H1 (cell line): ENCODE data around the gene DMGDH. TPM values are rescaled to one million over a fixed set of nuclear protein-coding genes. Genes with fewer than 3 reads are reported as not detected.

Experiments used
- CTCF ChIA-PET: fragments of 300-600 bp; sonication (Branson Sonifier 250); formaldehyde crosslinking; loops from one replicate; lab custom pipeline; 2021; ENCODE audit not compliant: partially characterized antibody; lab: Charles Lee
- POLR2A ChIA-PET: fragments of 300-600 bp; sonication (Branson Sonifier 250); formaldehyde crosslinking; loops from one replicate; lab custom pipeline; 2021; ENCODE audit warnings: inconsistent platforms; ENCODE audit not compliant: partially characterized antibody; lab: Charles Lee
- DNase-seq, 2 experiments: peaks; one replicate each; pipeline versions ENCODE4 v3.0.0 to v3.0.0-alpha.2; 2010 to 2022; ENCODE audit warnings: low spot score in 2 of 2, low read depth in 1 of 2, mixed read lengths in 1 of 2
- FAIRE-seq: peaks from 2 replicates; lab custom pipeline; 2011; peaks lifted over from hg19 to GRCh38; lab: Jason Lieb, UNC
- H2AFZ ChIP-seq: 2 replicates; pipeline ENCODE4 v1.8.1; 2012; ENCODE audit warnings: low read length, inconsistent platforms
- H2AK5ac ChIP-seq: 2 replicates; pipeline ENCODE4 v1.6.1; 2013; ENCODE audit warnings: low read depth, low read length
- H2BK120ac ChIP-seq: replicated peaks from 2 replicates; pipeline ENCODE3; 2013; ENCODE audit warnings: low read depth, low read length, inconsistent platforms
- H2BK12ac ChIP-seq: 2 replicates; pipeline ENCODE4 v1.6.1; 2013; ENCODE audit warnings: low read depth, low read length
- H2BK15ac ChIP-seq: 2 replicates; pipeline ENCODE4 v1.6.1; 2013; ENCODE audit warnings: low read length
- H2BK20ac ChIP-seq: 2 replicates; pipeline ENCODE4 v1.6.1; 2013; ENCODE audit warnings: low read length
- H2BK5ac ChIP-seq: 2 replicates; pipeline ENCODE4 v1.6.1; 2013; ENCODE audit warnings: low read depth, low read length
- H3K14ac ChIP-seq: 2 replicates; pipeline ENCODE4 v1.6.1; 2013; ENCODE audit warnings: inconsistent platforms; ENCODE audit not compliant: insufficient read length
- H3K18ac ChIP-seq: 2 replicates; pipeline ENCODE4 v1.6.1; 2013; ENCODE audit warnings: low read length; ENCODE audit errors: extremely low read depth
- H3K23ac ChIP-seq: 2 replicates; pipeline ENCODE4 v1.6.1; 2013; ENCODE audit warnings: inconsistent platforms; ENCODE audit not compliant: insufficient read length
- H3K23me2 ChIP-seq: 2 replicates; pipeline ENCODE4 v1.6.1; 2013; ENCODE audit warnings: low read depth, low read length
- H3K27ac ChIP-seq: 2 replicates; pipeline ENCODE4 v1.6.1; 2011; ENCODE audit warnings: low read depth, low read length, inconsistent platforms
- H3K27me3 ChIP-seq, 4 experiments: replicated peaks in 1 of 4; 1 replicate in 1 of 4; 2 replicates in 3 of 4; pipeline versions ENCODE4 v1.6.1 to v1.8.1; 2011 to 2013; ENCODE audit warnings: low read length in 3 of 4, mild to moderate bottlenecking in 3 of 4, inconsistent platforms in 2 of 4, mixed read lengths in 2 of 4, moderate library complexity in 1 of 4; ENCODE audit not compliant: control insufficient read depth in 3 of 4, insufficient read depth in 3 of 4; ENCODE audit errors: extremely low read depth in 1 of 4
- H3K36me3 ChIP-seq, 4 experiments: 2 replicates each; pipeline versions ENCODE4 v1.6.1 to v1.8.1; 2011 to 2013; ENCODE audit warnings: mild to moderate bottlenecking in 4 of 4, low read length in 3 of 4, moderate library complexity in 2 of 4, control low read depth in 1 of 4, inconsistent platforms in 1 of 4; ENCODE audit not compliant: insufficient read depth in 4 of 4, control insufficient read depth in 2 of 4
- H3K4ac ChIP-seq: replicated peaks from 2 replicates; pipeline ENCODE3; 2013; ENCODE audit warnings: low read length, low read depth, mixed read lengths, inconsistent platforms; ENCODE audit not compliant: insufficient read length
- H3K4me1 ChIP-seq, 4 experiments: replicated peaks in 1 of 4; 1 replicate in 1 of 4; 2 replicates in 3 of 4; pipeline versions ENCODE4 v1.6.1 to v1.8.1; 2011 to 2013; ENCODE audit warnings: low read length in 3 of 4, inconsistent platforms in 2 of 4, mixed read lengths in 1 of 4; ENCODE audit not compliant: insufficient read depth in 4 of 4, control insufficient read depth in 3 of 4
- H3K4me2 ChIP-seq, 2 experiments: 2 replicates each; pipeline versions ENCODE4 v1.6.1 to v1.8.1; 2011 to 2013; ENCODE audit warnings: low read depth in 2 of 2, low read length in 2 of 2, control low read depth in 1 of 2, inconsistent platforms in 1 of 2, mild to moderate bottlenecking in 1 of 2; ENCODE audit not compliant: insufficient read depth in 1 of 2
- H3K4me3 ChIP-seq, 4 experiments: fragments of 200-600, 300-600 bp in 1 of 4; sonication (generic), shearing (Covaris generic), sonication (Bioruptor Twin) in 1 of 4; 2 replicates each; pipeline versions ENCODE4 v1.5.1 to v1.8.1; 2011 to 2016; ENCODE audit warnings: low read length in 4 of 4, low read depth in 3 of 4, control low read depth in 2 of 4, inconsistent platforms in 2 of 4, mild to moderate bottlenecking in 2 of 4, mixed read lengths in 1 of 4, moderate library complexity in 1 of 4; ENCODE audit not compliant: insufficient read depth in 2 of 4; ENCODE audit errors: extremely low read depth in 1 of 4
- H3K56ac ChIP-seq: replicated peaks from 2 replicates; pipeline ENCODE3; 2013; ENCODE audit warnings: low read depth, mild to moderate bottlenecking, mixed read lengths, low read length, inconsistent platforms; ENCODE audit not compliant: insufficient read length
- H3K79me1 ChIP-seq: 2 replicates; pipeline ENCODE4 v1.6.1; 2013; ENCODE audit warnings: low read depth, low read length, control low read depth
- H3K79me2 ChIP-seq, 2 experiments: 2 replicates each; pipeline versions ENCODE4 v1.6.1 to v1.8.1; 2012 to 2013; ENCODE audit warnings: low read length in 2 of 2, mild to moderate bottlenecking in 2 of 2, inconsistent platforms in 1 of 2; ENCODE audit not compliant: insufficient read depth in 2 of 2, control insufficient read depth in 1 of 2
- H3K9ac ChIP-seq, 4 experiments: replicated peaks in 1 of 4; 1 replicate in 1 of 4; 2 replicates in 3 of 4; pipeline versions ENCODE4 v1.6.1 to v1.8.1; 2011 to 2013; ENCODE audit warnings: low read depth in 3 of 4, low read length in 3 of 4, control low read depth in 2 of 4, mild to moderate bottlenecking in 2 of 4, moderate library complexity in 2 of 4, inconsistent platforms in 1 of 4; ENCODE audit errors: extremely low read depth in 1 of 4
- H3K9me3 ChIP-seq, 2 experiments: 2 replicates each; pipeline versions ENCODE4 v1.6.1 to v1.8.1; 2012 to 2013; ENCODE audit warnings: mild to moderate bottlenecking in 2 of 2, moderate library complexity in 2 of 2, control low read depth in 1 of 2, inconsistent platforms in 1 of 2, low read depth in 1 of 2, low read length in 1 of 2, mixed read lengths in 1 of 2; ENCODE audit not compliant: insufficient read depth in 2 of 2
- H4K20me1 ChIP-seq, 2 experiments: replicated peaks in 1 of 2; 2 replicates each; pipeline versions ENCODE3 to v1.8.1; 2011 to 2013; ENCODE audit warnings: inconsistent platforms in 2 of 2, low read length in 2 of 2, mild to moderate bottlenecking in 1 of 2; ENCODE audit not compliant: insufficient read depth in 2 of 2, control insufficient read depth in 1 of 2
- H4K5ac ChIP-seq: 2 replicates; pipeline ENCODE4 v1.6.1; 2013; ENCODE audit warnings: low read length, low read depth, mixed read lengths, inconsistent platforms; ENCODE audit not compliant: insufficient read length
- H4K8ac ChIP-seq: 2 replicates; pipeline ENCODE4 v1.8.0; 2013; ENCODE audit warnings: mild to moderate bottlenecking, moderate library complexity, low read length, inconsistent platforms; ENCODE audit not compliant: insufficient read depth; ENCODE audit errors: extremely low read depth
- H4K91ac ChIP-seq: replicated peaks from 2 replicates; pipeline ENCODE3; 2013; ENCODE audit warnings: low read length, mixed read lengths, inconsistent platforms; ENCODE audit not compliant: insufficient read length
- CEBPB ChIP-seq: IDR thresholded peaks from 2 replicates; pipeline ENCODE4 v1.6.1; 2012; ENCODE audit warnings: low read depth, low read length
- EGR1 ChIP-seq: IDR thresholded peaks from 2 replicates; pipeline ENCODE4 v1.6.1; 2011; ENCODE audit warnings: low read depth, low read length, borderline replicate concordance
- EP300 ChIP-seq, 2 experiments: IDR thresholded peaks; 1 replicate in 1 of 2; 2 replicates in 1 of 2; pipeline ENCODE4 v1.6.1; 2011 to 2012; ENCODE audit warnings: low read depth in 2 of 2, low read length in 2 of 2, mild to moderate bottlenecking in 2 of 2, borderline replicate concordance in 1 of 2, inconsistent platforms in 1 of 2, moderate library complexity in 1 of 2
- GTF2F1 ChIP-seq: IDR thresholded peaks from 2 replicates; pipeline ENCODE4 v1.6.1; 2012; ENCODE audit warnings: low read depth, low read length, improper control_type of control experiment, borderline replicate concordance
- SAP30 ChIP-seq: fragments of 300-600 bp; sonication (generic); IDR thresholded peaks from 2 replicates; pipeline ENCODE4 v1.7.1; 2012; ENCODE audit warnings: low read length, moderate library complexity, mild to moderate bottlenecking, inconsistent platforms; ENCODE audit not compliant: insufficient read depth, insufficient replicate concordance
- TEAD4 ChIP-seq: IDR thresholded peaks from 2 replicates; pipeline ENCODE4 v1.6.1; 2012; ENCODE audit warnings: low read depth, low read length, inconsistent platforms, mixed read lengths
- WGBS, 2 experiments: shearing (Covaris generic) in 1 of 2; methylation state at CpG; one replicate each; pipeline versions ENCODE4 v1.1.6 to v1.1.7; 2013 to 2015; ENCODE audit warnings: low lambda C conversion rate in 2 of 2, mixed read lengths in 2 of 2, inconsistent platforms in 1 of 2, low coverage in 1 of 2, missing lambda C conversion rate in 1 of 2; ENCODE audit not compliant: insufficient replicate concordance in 2 of 2, insufficient coverage in 1 of 2, insufficient read length in 1 of 2; ENCODE audit errors: extremely low coverage in 1 of 2, missing lambda C conversion rate in 1 of 2; 5-methylcytosine and 5-hydroxymethylcytosine counted together
- polyA plus RNA-seq, 7 experiments: library from polyadenylated mRNA; depleted of rRNA in 3 of 7; stranded (reverse) in 5 of 7; unstranded in 2 of 7; fragments of >200 nt in 5 of 7; fragments of 200-250 nt in 2 of 7; gene quantifications; 1 replicate in 5 of 7; 2 replicates in 1 of 7; 4 replicates in 1 of 7; pipeline versions ENCODE4 v1.2.1 to v1.2.3, GENCODE V29; 2011 to 2013; ENCODE audit warnings: missing spikeins in 2 of 7, mixed read lengths in 2 of 7
- total RNA-seq: library from RNA; stranded (reverse); fragmentation: NEBNext Ultra II Directional; extraction: Animal tissue kit (Norgen Biotek cat#: 25700); gene quantifications from 2 replicates; pipeline ENCODE4 v1.2.1, GENCODE V29; 2021
- TF ChIP-seq, protein P1 (sequence below), 3 experiments: IDR thresholded peaks; 1 replicate in 2 of 3; 2 replicates in 1 of 3; pipeline versions ENCODE4 v1.5.1 to v1.6.1; 2011; ENCODE audit warnings: low read length in 3 of 3, mild to moderate bottlenecking in 3 of 3, inconsistent platforms in 2 of 3, low read depth in 1 of 3, moderate library complexity in 1 of 3; ENCODE audit not compliant: insufficient read depth in 1 of 3; ENCODE audit errors: control extremely low read depth in 1 of 3

DMGDH gene
- total and polyA plus RNA-seq, 2 of the 8 experiments (the other 6 are each of a cell fraction or from before 2014, with no cell fraction given), result 0.15 TPM; not detected in 1

GRCh38 chr5:78989080-78989479 lies 80.4 kb downstream of the DMGDH start:
- Histone ChIP-seq H3K36me3 (no peaks in the 10 kb centered on the region), H3K18ac (no peak overlapping the region), H2BK120ac (no peak overlapping the region), H4K91ac (no peak overlapping the region), H3K9me3 (no peaks in the 10 kb centered on the region), H3K4me3 (no peak overlapping the region), H3K79me2 (no peaks in the 10 kb centered on the region), H3K9ac (no peak overlapping the region), H2BK15ac (no peak overlapping the region), H2BK12ac (no peak overlapping the region), H4K20me1 (no peaks in the 10 kb centered on the region), H4K5ac (no peak overlapping the region), H3K23me2 (peaks cover 7% of the 10 kb centered on the region; the same call in 1 of the 2 replicates), H2BK5ac (no peak overlapping the region), H3K4me2 (no peak overlapping the region), H3K79me1 (no peaks in the 10 kb centered on the region), H3K4me1 (peaks cover 0 to 5% (median 4%) of the 10 kb centered on the region in 4 experiments; a peak in 3 of 7 replicates), H4K8ac (no peak overlapping the region), H3K27me3 (no peaks in the 10 kb centered on the region), H3K14ac (no peak overlapping the region), H2AFZ (no peak overlapping the region), H3K23ac (no peak overlapping the region), H3K56ac (no peak overlapping the region), H3K4ac (no peak overlapping the region), H2AK5ac (no peak overlapping the region), H3K27ac (no peak overlapping the region), H2BK20ac (no peak overlapping the region)
- no peak for TF ChIP-seq CEBPB
- TF ChIP-seq SAP30, result no peak
- no peak for TF ChIP-seq GTF2F1
- TF ChIP-seq EGR1, result no peak
- TF ChIP-seq EP300 (IDR thresholded peaks at IDR 0.05; ENCODE audit: borderline replicate concordance in 1 of 2, low read depth in 2 of 2, low read length in 2 of 2), result no peak
- TF ChIP-seq, protein P1, sequence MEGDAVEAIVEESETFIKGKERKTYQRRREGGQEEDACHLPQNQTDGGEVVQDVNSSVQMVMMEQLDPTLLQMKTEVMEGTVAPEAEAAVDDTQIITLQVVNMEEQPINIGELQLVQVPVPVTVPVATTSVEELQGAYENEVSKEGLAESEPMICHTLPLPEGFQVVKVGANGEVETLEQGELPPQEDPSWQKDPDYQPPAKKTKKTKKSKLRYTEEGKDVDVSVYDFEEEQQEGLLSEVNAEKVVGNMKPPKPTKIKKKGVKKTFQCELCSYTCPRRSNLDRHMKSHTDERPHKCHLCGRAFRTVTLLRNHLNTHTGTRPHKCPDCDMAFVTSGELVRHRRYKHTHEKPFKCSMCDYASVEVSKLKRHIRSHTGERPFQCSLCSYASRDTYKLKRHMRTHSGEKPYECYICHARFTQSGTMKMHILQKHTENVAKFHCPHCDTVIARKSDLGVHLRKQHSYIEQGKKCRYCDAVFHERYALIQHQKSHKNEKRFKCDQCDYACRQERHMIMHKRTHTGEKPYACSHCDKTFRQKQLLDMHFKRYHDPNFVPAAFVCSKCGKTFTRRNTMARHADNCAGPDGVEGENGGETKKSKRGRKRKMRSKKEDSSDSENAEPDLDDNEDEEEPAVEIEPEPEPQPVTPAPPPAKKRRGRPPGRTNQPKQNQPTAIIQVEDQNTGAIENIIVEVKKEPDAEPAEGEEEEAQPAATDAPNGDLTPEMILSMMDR (IDR thresholded peaks at IDR 0.05; ENCODE audit: control extremely low read depth in 1 of 3, insufficient read depth in 1 of 3, low read depth in 1 of 3, low read length in 3 of 3), result no peak
- no peak for TF ChIP-seq TEAD4
- no peak for DNase-seq
- ChIA-PET POLR2A (no interaction called here), CTCF (interaction anchor here (0.8 to 1.2 kb wide), 4 partner anchors 9 to 102 kb away, joined by 3 read pairs; no protein-coding TSS in a partner anchor)
- no peak for FAIRE-seq
- 91% methylated on average over 12 of the region's 12 CpGs; no CpG with 5 or more reads in 1 of the 2 experiments for WGBS, 2 experiments
